Activated CD8-positive, alpha-beta memory T cell treated with anti-CD3 and anti-CD28 coated beads, Interleukin-2, amount 50 U/mL, for 1 hour (primary cell): ENCODE measurements around the gene FOCAD.

Source experiments
- DNase-seq: peaks from one replicate; pipeline ENCODE4 v3.0.0-alpha.2; 2020; ENCODE audit errors: extremely low read depth

The FOCAD gene

GRCh38 chr9:20788526-20789451 lies 104.7 kb downstream of the FOCAD start:
- no peak for DNase-seq

GRCh38 chr9:20790721-20791120 lies 106.7 kb downstream of the FOCAD start:
- no peak for DNase-seq

GRCh38 chr9:20791682-20792081 lies 107.6 kb downstream of the FOCAD start:
- DNase-seq = no peak

DNA sequence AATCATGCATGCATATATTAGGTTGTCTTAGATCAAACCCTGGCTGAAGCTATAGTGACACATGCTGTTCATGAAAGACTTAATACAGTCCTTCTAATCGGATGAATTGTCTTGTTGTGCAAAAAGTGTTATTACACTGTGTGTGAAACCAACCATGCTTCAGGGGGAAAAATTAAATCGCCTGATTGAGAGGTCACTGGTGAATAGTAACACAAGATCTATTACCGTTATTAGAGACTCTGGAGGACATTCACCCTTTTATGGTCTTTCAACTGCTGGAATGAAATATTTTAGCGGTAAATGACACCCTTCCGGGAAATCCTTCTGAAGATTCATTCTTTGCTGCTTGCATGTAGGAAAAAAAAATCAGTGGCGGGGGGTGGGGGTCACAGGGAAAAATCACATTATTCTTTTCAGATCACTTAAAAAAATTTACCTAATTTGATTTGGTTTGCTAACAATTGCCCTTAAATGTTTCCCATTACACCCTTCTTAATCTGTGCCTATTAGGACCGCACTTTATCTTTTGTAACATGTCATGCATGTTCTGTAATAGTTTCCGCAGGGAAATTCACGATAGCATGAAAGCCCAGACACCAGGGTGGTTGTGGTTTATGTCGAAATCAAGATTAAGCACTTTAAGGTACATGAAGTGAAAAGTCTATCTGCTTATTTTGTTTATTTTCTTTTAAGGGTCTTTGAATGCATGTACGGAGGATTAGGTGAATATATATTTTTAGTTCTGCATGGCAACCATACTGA lies 120.6 kb downstream of the FOCAD start:
- no peak for DNase-seq

DNA sequence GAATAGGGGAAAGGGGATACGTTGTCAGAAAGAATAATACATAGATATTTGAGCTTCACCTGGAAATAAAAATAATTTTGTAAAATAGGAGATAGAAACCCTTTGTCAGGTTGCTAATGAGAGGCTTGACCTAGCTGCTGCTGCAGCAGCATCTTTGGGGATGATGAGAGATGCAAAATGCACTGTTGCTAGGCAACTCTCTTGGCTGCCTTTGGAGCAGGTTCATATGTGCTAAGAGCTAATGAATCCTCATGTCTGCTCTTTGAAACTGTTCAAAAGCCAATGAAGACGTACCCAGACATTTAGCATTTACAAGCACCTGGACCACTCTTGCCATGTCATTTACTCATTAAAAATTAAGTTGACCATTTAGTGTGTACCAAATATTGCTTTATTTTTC lies 121.7 kb downstream of the FOCAD start:
- no peak for DNase-seq

DNA sequence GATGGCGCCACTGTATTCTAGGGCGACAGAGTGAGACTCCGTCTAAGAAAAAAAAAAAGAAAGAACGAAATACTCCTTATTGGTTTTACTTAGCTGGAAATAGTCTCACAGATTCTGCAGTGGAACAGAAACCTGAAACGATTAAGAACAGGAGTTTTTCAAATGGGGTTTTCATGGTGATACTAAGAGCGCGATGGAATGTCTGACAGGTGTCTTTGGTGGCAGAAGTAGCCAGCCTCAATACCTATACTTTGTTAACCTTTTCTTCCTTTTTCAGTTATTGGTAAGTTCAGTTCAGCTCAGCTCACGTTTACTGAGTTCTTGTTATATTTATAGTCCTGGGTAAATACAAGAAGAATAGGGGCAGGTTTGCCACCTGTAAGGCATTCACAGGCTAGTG lies 123.9 kb downstream of the FOCAD start:
- no peak for DNase-seq

GRCh38 chr9:20811872-20812271 lies 127.8 kb downstream of the FOCAD start:
- no peak for DNase-seq

GRCh38 chr9:20815923-20816703 lies 132.1 kb downstream of the FOCAD start:
- DNase-seq = no peak

DNA sequence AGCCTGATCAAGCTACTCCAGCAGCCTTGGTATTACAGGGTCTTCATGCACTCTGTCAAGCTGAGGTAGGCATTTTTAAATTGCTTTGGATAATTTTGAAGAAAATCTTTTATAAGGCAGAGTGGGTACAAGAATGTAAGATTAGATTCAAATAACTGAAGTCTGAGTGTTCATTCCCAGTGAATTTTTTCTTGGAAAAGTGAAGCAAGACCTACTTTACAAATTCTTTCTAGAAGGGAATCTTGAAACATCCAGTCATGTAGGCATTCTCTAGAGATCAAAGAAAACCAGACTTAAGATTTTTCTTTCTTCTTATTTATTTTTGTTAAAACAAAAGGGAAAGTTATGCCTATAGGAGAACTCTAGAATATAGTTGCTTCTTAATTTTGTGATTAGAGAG lies 139.0 kb downstream of the FOCAD start:
- DNase-seq = no peak

DNA sequence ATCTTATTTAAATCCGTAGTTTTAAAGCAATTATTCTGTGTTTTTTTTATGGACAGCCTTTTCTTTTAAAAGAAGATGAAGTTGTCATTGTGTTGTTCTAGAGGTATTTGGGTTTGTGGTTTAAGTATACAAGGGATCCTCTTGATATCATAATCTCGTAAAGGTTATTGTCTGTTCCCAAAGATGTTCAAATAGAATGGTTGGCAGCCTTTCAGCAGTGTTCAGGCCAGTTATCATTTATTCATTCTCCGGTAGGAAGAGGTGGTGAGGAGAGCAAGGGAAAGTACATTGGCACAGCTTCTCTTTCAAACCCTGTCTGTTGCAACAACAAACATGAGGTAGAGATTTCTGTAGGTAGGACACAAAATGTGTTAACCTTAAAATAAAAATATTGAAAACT lies 147.0 kb downstream of the FOCAD start:
- DNase-seq = no peak

- no peak for DNase-seq
Observed at GRCh38 chr9:20832775-20833174, 148.7 kb downstream of the FOCAD start.

GRCh38 chr9:20835377-20836286 lies 151.6 kb downstream of the FOCAD start:
- no peak for DNase-seq

DNA sequence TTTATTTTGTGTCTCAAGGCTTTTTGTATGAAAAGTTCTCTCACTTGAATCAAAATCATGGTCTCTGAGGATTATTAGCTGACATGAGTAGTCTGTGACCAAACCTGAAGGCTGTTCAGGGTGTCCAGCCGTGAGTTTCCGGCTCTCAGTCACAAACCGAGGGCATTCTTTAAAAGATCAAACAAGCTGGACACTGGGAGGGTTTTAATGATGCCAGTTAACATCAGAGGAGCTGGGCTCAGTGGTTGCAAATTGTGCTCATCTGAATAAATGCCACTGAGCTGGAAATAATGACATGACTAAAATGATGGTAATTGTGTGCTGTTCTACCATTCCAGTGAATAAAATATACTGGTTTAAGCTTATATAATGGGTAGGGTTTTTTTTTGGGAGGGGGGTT lies 153.1 kb downstream of the FOCAD start:
- no peak for DNase-seq

DNA sequence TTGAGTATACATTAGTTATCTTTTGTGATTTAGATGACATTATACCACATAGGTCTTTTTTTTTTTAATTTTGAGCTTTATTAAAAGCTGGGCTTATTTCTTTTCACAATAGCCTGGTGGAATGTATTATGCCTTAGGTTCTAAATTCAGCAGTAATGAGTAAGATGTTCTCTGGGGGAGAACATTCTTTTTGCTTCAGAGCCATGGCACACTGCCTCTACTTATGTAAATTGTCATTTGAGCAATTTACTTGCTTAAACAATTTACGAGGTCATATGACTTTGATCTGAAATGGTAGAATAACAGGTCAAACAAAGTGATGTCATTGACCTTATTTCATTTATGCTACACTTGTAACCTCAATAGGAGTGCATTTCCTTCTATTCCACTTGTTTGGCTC lies 154.2 kb downstream of the FOCAD start:
- DNase-seq = no peak

GRCh38 chr9:20844916-20845315 lies 160.9 kb downstream of the FOCAD start:
- no peak for DNase-seq

- no peak for DNase-seq
Observed at GRCh38 chr9:20848490-20848889, 164.4 kb downstream of the FOCAD start.

GRCh38 chr9:20853866-20854265 lies 169.8 kb downstream of the FOCAD start:
- no peak for DNase-seq

DNA sequence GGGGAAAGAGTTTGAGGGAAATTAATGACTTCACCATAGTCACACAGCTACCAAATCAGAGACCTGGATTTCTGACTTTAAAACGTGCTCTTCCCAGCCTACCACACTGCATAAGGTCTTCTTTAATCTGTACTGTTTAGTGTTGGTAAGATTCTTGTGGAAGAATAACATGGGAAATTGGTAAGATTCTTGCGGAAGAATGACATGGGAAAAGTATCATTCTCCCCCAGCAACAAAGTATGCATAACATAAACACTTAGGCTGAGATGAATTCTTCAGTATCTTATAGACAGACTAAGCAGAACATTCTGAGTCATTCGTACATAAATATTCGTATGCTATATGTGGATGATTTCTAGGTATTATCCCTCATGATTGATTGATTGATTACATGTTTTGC lies 170.4 kb downstream of the FOCAD start:
- no peak for DNase-seq

GRCh38 chr9:20863945-20864344 lies 179.9 kb downstream of the FOCAD start:
- no peak for DNase-seq

- no peak for DNase-seq
Observed at GRCh38 chr9:20865347-20865746, 181.3 kb downstream of the FOCAD start.

DNA sequence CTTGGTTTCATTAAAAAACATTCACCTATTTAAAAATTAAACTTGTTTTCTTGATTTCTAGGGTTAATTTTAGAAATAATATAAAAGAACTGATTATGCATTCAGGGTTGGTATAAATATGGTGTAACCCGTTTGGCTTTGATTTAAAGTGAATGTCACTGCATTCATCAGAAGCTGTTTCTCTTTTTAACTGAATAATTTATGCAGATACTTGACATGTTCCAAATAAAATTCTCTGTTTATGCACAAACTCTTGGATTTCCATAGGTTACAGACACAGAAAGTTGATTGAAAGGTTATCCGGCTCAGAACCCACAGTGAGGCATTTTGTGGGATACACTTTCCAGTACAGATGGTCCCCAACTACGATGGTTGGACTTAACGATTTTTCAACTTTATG lies 186.1 kb downstream of the FOCAD start:
- DNase-seq = no peak
